ENCODE results near the gene UBR3. TPM values are rescaled to one million over a fixed set of nuclear protein-coding genes. Genes with fewer than 3 reads are reported as not detected.
A peak's percentile ranks its signal among the peaks of the same experiment; 100 is the strongest.

UBR3 gene
- total RNA-seq, 1 experiment from 2014 or later, result 16.4 TPM

- no peak for TF ChIP-seq ERG (CRISPR knock-in tag; IDR thresholded peaks at IDR 0.05)
These were observed 171.8 kb downstream of the UBR3 start (continued) for GRCh38 chr2:169999054-169999453.

GRCh38 chr2:170002096-170002495 is 174.8 kb downstream of the UBR3 start:
- ChIA-PET POLR2A (no interaction called here), CTCF (interaction anchor here (0.6 kb wide), 1 partner anchor 123 kb away, joined by 3 read pairs; no protein-coding TSS in a partner anchor)
- no peaks in the 10 kb centered on the region for H3K27me3 Mint-ChIP-seq (ENCODE audit: low read depth)
- no peak for ATAC-seq
- peaks cover 6% of the 10 kb centered on the region; the same call in 1 of the 2 replicates for H3K9me3 Mint-ChIP-seq
- peaks cover 20% of the 10 kb centered on the region for H3K36me3 Mint-ChIP-seq
- no peak overlapping the region for H3K4me3 Mint-ChIP-seq
- 0 out of 2 replicates have a peak overlapping the region, but pooled peaks have one; percentile 5 for H3K27ac Mint-ChIP-seq
- DNase-seq (ENCODE audit: low spot score), result no peak
- TF ChIP-seq NFATC4 (CRISPR knock-in tag; IDR thresholded peaks at IDR 0.05) (no peak), ZNF317 (CRISPR knock-in tag; IDR thresholded peaks at IDR 0.05; ENCODE audit: borderline replicate concordance, low read depth) (no peak), ZNF121 (CRISPR knock-in tag; IDR thresholded peaks at IDR 0.05) (no peak), AFF4 (CRISPR knock-in tag; IDR thresholded peaks at IDR 0.05; ENCODE audit: borderline replicate concordance) (no peak), HMGXB4 (CRISPR knock-in tag; IDR thresholded peaks at IDR 0.05) (no peak), IRF2 (CRISPR knock-in tag; IDR thresholded peaks at IDR 0.05; ENCODE audit: borderline replicate concordance, low read depth) (no peak), USF2 (CRISPR knock-in tag; IDR thresholded peaks at IDR 0.05) (no peak), MLX (CRISPR knock-in tag; IDR thresholded peaks at IDR 0.05) (no peak)
- H3K4me1 Mint-ChIP-seq, result peaks cover 19% of the 10 kb centered on the region

- ChIA-PET POLR2A (no interaction called here), CTCF (interaction anchor here (0.7 to 1.1 kb wide), 5 partner anchors 13 to 226 kb away, joined by 3 to 4 read pairs (median 3); no protein-coding TSS in a partner anchor)
- peaks cover 19% of the 10 kb centered on the region for H3K4me1 Mint-ChIP-seq
- no peaks in the 10 kb centered on the region for H3K9me3 Mint-ChIP-seq
- H3K36me3 Mint-ChIP-seq, result peaks cover 8% of the 10 kb centered on the region
- ATAC-seq (peak; percentile 100), DNase-seq (ENCODE audit: low spot score) (peak; percentile 21)
- H3K27ac Mint-ChIP-seq, result 0 out of 2 replicates have a peak overlapping the region, but pooled peaks have one; percentile 11
- H3K27me3 Mint-ChIP-seq (ENCODE audit: low read depth), result no peaks in the 10 kb centered on the region
- no peak overlapping the region for H3K4me3 Mint-ChIP-seq
- TF ChIP-seq SMAD3 (CRISPR knock-in tag; IDR thresholded peaks at IDR 0.05; ENCODE audit: borderline replicate concordance) (no peak), ZNF219 (CRISPR knock-in tag; IDR thresholded peaks at IDR 0.05; ENCODE audit: borderline replicate concordance) (no peak), PREB (CRISPR knock-in tag; IDR thresholded peaks at IDR 0.05; ENCODE audit: borderline replicate concordance) (no peak), FOXP4 (CRISPR knock-in tag; IDR thresholded peaks at IDR 0.05) (no peak), ERG (CRISPR knock-in tag; IDR thresholded peaks at IDR 0.05) (no peak), NR3C1 (CRISPR knock-in tag; conservative IDR thresholded peaks at IDR 0.05; ENCODE audit: low read depth) (no peak), TP53 (CRISPR knock-in tag; IDR thresholded peaks at IDR 0.05) (no peak), ATF3 (CRISPR knock-in tag; conservative IDR thresholded peaks at IDR 0.05) (no peak), ELF4 (CRISPR knock-in tag; IDR thresholded peaks at IDR 0.05; ENCODE audit: low read depth) (no peak)
These were observed 178.4 kb downstream of the UBR3 start for GRCh38 chr2:170005702-170006101.

All from WTC11 (cell line).